Left ventricle myocardium inferior (tissue), 1 donor: ENCODE measurements around the gene CWC27. TPM values are rescaled to one million over a fixed set of nuclear protein-coding genes. Genes with fewer than 3 reads are reported as not detected.
A peak's percentile ranks its signal among the peaks of the same experiment; 100 is the strongest.

ENCODE experiments used
- DNase-seq: peaks from one replicate; pipeline ENCODE4 v3.0.0-alpha.2; 2020
- H3K27ac ChIP-seq: fragments of 200-600 bp; replicated peaks from 2 replicates; pipeline ENCODE4 v1.8.0; 2021
- H3K27me3 ChIP-seq: fragments of 200-600 bp; 2 replicates; pipeline ENCODE4 v1.8.0; 2021; ENCODE audit warnings: low read depth
- H3K36me3 ChIP-seq: fragments of 200-600 bp; 2 replicates; pipeline ENCODE4 v1.8.0; 2021
- H3K4me1 ChIP-seq: fragments of 200-600 bp; 2 replicates; pipeline ENCODE4 v1.8.0; 2021
- H3K4me3 ChIP-seq: fragments of 200-600 bp; 2 replicates; pipeline ENCODE4 v1.8.0; 2021; ENCODE audit warnings: mild to moderate bottlenecking, moderate library complexity
- H3K9me3 ChIP-seq: fragments of 200-600 bp; replicated peaks from 2 replicates; pipeline ENCODE4 v1.8.0; 2021
- CTCF ChIP-seq: fragments of 200-600 bp; IDR thresholded peaks from 2 replicates; pipeline ENCODE4 v1.8.0; 2021; ENCODE audit warnings: antibody characterized with exemption, mild to moderate bottlenecking, borderline replicate concordance
- intact Hi-C: fragments of 100-400 bp; cut with micrococcal nuclease; formaldehyde crosslinking; loops from one replicate; pipeline ENCODE4 v1.11.0; 2022
- total RNA-seq: library from RNA; stranded (reverse); fragmentation: NEBNext Ultra II Directional; extraction: Animal tissue kit (Norgen Biotek cat#: 25700); gene quantifications from one replicate; pipeline ENCODE4 v1.2.1, GENCODE V29; 2021
- donor health status: DM: no; HTN: yes; CAD: no; lungs with severe emphysema.

CWC27 gene
- total RNA-seq, 1 donor from 2014 or later: 26.7 TPM

GRCh38 chr5:64769855-64770254 lies 1.1 kb downstream of the CWC27 start:
- Histone ChIP-seq H3K4me1 (peaks cover 64% of the 10 kb centered on the region), H3K27ac (no peak overlapping the region), H3K27me3 (no peaks in the 10 kb centered on the region), H3K4me3 (peak overlapping the region; percentile 94), H3K36me3 (no peaks in the 10 kb centered on the region), H3K9me3 (no peaks in the 10 kb centered on the region)
- intact Hi-C loops: no loop called here
- TF ChIP-seq CTCF: no peak
- no peak for DNase-seq

GRCh38 chr5:64771736-64772135 lies 3.0 kb downstream of the CWC27 start:
- Histone ChIP-seq H3K9me3 (no peaks in the 10 kb centered on the region), H3K4me1 (peaks cover 45% of the 10 kb centered on the region), H3K27ac (no peak overlapping the region), H3K36me3 (peaks cover 9% of the 10 kb centered on the region), H3K27me3 (no peaks in the 10 kb centered on the region), H3K4me3 (no peak overlapping the region)
- DNase-seq: no peak
- intact Hi-C loops: no loop called here
- TF ChIP-seq CTCF: no peak

- Histone ChIP-seq H3K4me1 (peaks cover 28% of the 10 kb centered on the region), H3K9me3 (no peaks in the 10 kb centered on the region), H3K4me3 (no peak overlapping the region), H3K36me3 (peaks cover 9% of the 10 kb centered on the region), H3K27me3 (no peaks in the 10 kb centered on the region), H3K27ac (no peak overlapping the region)
- DNase-seq: no peak
- intact Hi-C loops: no loop called here
- TF ChIP-seq CTCF: no peak
Measured at GRCh38 chr5:64773533-64773932, 4.8 kb downstream of the CWC27 start.

GRCh38 chr5:64775291-64775690 lies 6.6 kb downstream of the CWC27 start:
- no peaks in the 10 kb centered on the region for H3K9me3 ChIP-seq
- intact Hi-C loops: no loop called here
- no peaks in the 10 kb centered on the region for H3K27me3 ChIP-seq
- no peak for DNase-seq
- TF ChIP-seq CTCF: no peak
- peaks cover 9% of the 10 kb centered on the region for H3K36me3 ChIP-seq
- H3K4me1 ChIP-seq: peaks cover 12% of the 10 kb centered on the region
- H3K27ac ChIP-seq: no peak overlapping the region
- H3K4me3 ChIP-seq: no peak overlapping the region

- Histone ChIP-seq H3K4me3 (no peak overlapping the region), H3K36me3 (peaks cover 10% of the 10 kb centered on the region), H3K4me1 (no peaks in the 10 kb centered on the region), H3K27me3 (no peaks in the 10 kb centered on the region), H3K27ac (no peak overlapping the region), H3K9me3 (no peaks in the 10 kb centered on the region)
- TF ChIP-seq CTCF: peak; percentile 89
- intact Hi-C loops: no loop called here
- peak; percentile 31 for DNase-seq
Measured at GRCh38 chr5:64784451-64785025, 15.8 kb downstream of the CWC27 start.
